Liver (tissue), 9 donors: ENCODE data around the gene PRSS3. TPM values are rescaled to one million over a fixed set of nuclear protein-coding genes. Genes with fewer than 3 reads are reported as not detected.

Experiments used
- DNase-seq: peaks from one replicate; pipeline ENCODE4 v3.0.0-alpha.2; 2017; ENCODE audit warnings: low spot score
- H3K27ac ChIP-seq, 2 donors: one replicate each; pipeline ENCODE4 v1.7.0; 2013; ENCODE audit warnings: inconsistent platforms in 2 of 2, low read length in 2 of 2, control low read depth in 1 of 2, low read depth in 1 of 2, mild to moderate bottlenecking in 1 of 2
- H3K27me3 ChIP-seq, 4 donors: one replicate each; pipeline versions ENCODE4 v1.6.1 to v1.7.0; 2013; ENCODE audit warnings: low read length in 3 of 4, inconsistent platforms in 1 of 4, mild to moderate bottlenecking in 1 of 4, moderate library complexity in 1 of 4; ENCODE audit not compliant: control insufficient read depth in 4 of 4, insufficient read depth in 4 of 4
- H3K36me3 ChIP-seq, 4 donors: one replicate each; pipeline versions ENCODE4 v1.6.1 to v1.7.0; 2013; ENCODE audit warnings: low read length in 3 of 4, mild to moderate bottlenecking in 3 of 4, low read depth in 1 of 4, moderate library complexity in 1 of 4; ENCODE audit not compliant: control insufficient read depth in 4 of 4, insufficient read depth in 3 of 4
- H3K4me1 ChIP-seq, 4 donors: one replicate each; pipeline versions ENCODE4 v1.6.1 to v1.7.0; 2013; ENCODE audit warnings: low read length in 3 of 4, mild to moderate bottlenecking in 3 of 4, moderate library complexity in 1 of 4; ENCODE audit not compliant: control insufficient read depth in 4 of 4, insufficient read depth in 4 of 4
- H3K4me3 ChIP-seq, 3 donors: one replicate each; pipeline versions ENCODE4 v1.6.1 to v1.7.0; 2013; ENCODE audit warnings: low read length in 3 of 3, control low read depth in 1 of 3, low read depth in 1 of 3, mild to moderate bottlenecking in 1 of 3
- H3K9ac ChIP-seq, 2 donors: one replicate each; pipeline ENCODE4 v1.7.0; 2013; ENCODE audit warnings: low read length in 2 of 2, mild to moderate bottlenecking in 2 of 2, moderate library complexity in 2 of 2, control low read depth in 1 of 2, low read depth in 1 of 2
- H3K9me3 ChIP-seq, 4 donors: one replicate each; pipeline versions ENCODE4 v1.6.1 to v1.7.0; 2013; ENCODE audit warnings: low read length in 3 of 4; ENCODE audit not compliant: control insufficient read depth in 4 of 4
- ATF3 ChIP-seq: IDR thresholded peaks from 2 replicates; pipeline ENCODE4 v1.6.1; 2016; ENCODE audit warnings: antibody characterized with exemption
- CTCF ChIP-seq: fragments of 150-350 bp; IDR thresholded peaks from 2 replicates; pipeline ENCODE4 v1.5.1; 2017; ENCODE audit warnings: improper control_type of control experiment, low read depth, low read length; ENCODE audit not compliant: missing input control
- EGR1 ChIP-seq, 2 donors: IDR thresholded peaks; 2 replicates each; pipeline ENCODE4 v1.6.1; 2016 to 2018; ENCODE audit warnings: antibody characterized with exemption in 2 of 2, low read depth in 2 of 2
- FOXA1 ChIP-seq: IDR thresholded peaks from 2 replicates; pipeline ENCODE4 v1.6.1; 2016; ENCODE audit warnings: antibody characterized with exemption
- FOXA2 ChIP-seq: IDR thresholded peaks from 2 replicates; pipeline ENCODE4 v1.6.1; 2016; ENCODE audit warnings: antibody characterized with exemption
- GABPA ChIP-seq, 2 donors: IDR thresholded peaks in 1 of 2; conservative IDR thresholded peaks in 1 of 2; 2 replicates each; pipeline ENCODE4 v1.6.1; 2016; ENCODE audit warnings: antibody characterized with exemption in 2 of 2, mild to moderate bottlenecking in 1 of 2, moderate library complexity in 1 of 2
- HNF4A ChIP-seq, 2 donors: conservative IDR thresholded peaks; 2 replicates each; pipeline ENCODE4 v1.6.1; 2016; ENCODE audit warnings: antibody characterized with exemption in 2 of 2, mild to moderate bottlenecking in 2 of 2
- HNF4G ChIP-seq: IDR thresholded peaks from 2 replicates; pipeline ENCODE4 v1.6.1; 2016; ENCODE audit warnings: antibody characterized with exemption
- JUND ChIP-seq, 2 donors: IDR thresholded peaks; 2 replicates each; pipeline ENCODE4 v1.6.1; 2016; ENCODE audit warnings: antibody characterized with exemption in 2 of 2
- MAX ChIP-seq: IDR thresholded peaks from 2 replicates; pipeline ENCODE4 v1.6.1; 2016; ENCODE audit warnings: antibody characterized with exemption
- NR2F2 ChIP-seq: IDR thresholded peaks from 2 replicates; pipeline ENCODE4 v1.6.1; 2016; ENCODE audit warnings: antibody characterized with exemption
- RAD21 ChIP-seq, 2 donors: IDR thresholded peaks; 2 replicates each; pipeline ENCODE4 v1.6.1; 2016; ENCODE audit warnings: antibody characterized with exemption in 2 of 2, mild to moderate bottlenecking in 2 of 2
- REST ChIP-seq: IDR thresholded peaks from 2 replicates; pipeline ENCODE4 v1.6.1; 2016; ENCODE audit warnings: antibody characterized with exemption, mild to moderate bottlenecking
- RXRA ChIP-seq, 2 donors: IDR thresholded peaks; 2 replicates each; pipeline ENCODE4 v1.6.1; 2017 to 2018; ENCODE audit warnings: antibody characterized with exemption in 2 of 2, mild to moderate bottlenecking in 1 of 2
- SP1 ChIP-seq: IDR thresholded peaks from 2 replicates; pipeline ENCODE4 v1.6.1; 2018; ENCODE audit warnings: antibody characterized with exemption, mild to moderate bottlenecking
- TAF1 ChIP-seq: conservative IDR thresholded peaks from 2 replicates; pipeline ENCODE4 v1.6.1; 2016; ENCODE audit warnings: antibody characterized with exemption, mild to moderate bottlenecking
- YY1 ChIP-seq: IDR thresholded peaks from 2 replicates; pipeline ENCODE4 v1.6.1; 2016; ENCODE audit warnings: antibody characterized with exemption, mild to moderate bottlenecking
- ZBTB33 ChIP-seq: IDR thresholded peaks from 2 replicates; pipeline ENCODE4 v1.6.1; 2016; ENCODE audit warnings: antibody characterized with exemption
- WGBS: extraction: QIAGEN DNeasy Blood & Tissue Kit; methylation state at CpG from one replicate; pipeline ENCODE4 v1.1.7; 2013; 5-methylcytosine and 5-hydroxymethylcytosine counted together
- polyA plus RNA-seq, 2 donors: library from polyadenylated mRNA; stranded (reverse) in 1 of 2; unstranded in 1 of 2; fragments of 200-250 nt in 1 of 2; fragments of >200 nt in 1 of 2; fragmentation: Nextera tagmentation in 1 of 2; extraction: Ambion mirVana in 1 of 2; gene quantifications; one replicate each; pipeline versions ENCODE4 v1.2.1 to v1.2.3, GENCODE V29; 2013 to 2015
- total RNA-seq, 2 donors: library from RNA; depleted of rRNA; stranded (reverse); fragments of >200 nt; gene quantifications; one replicate each; pipeline ENCODE4 v1.2.3, GENCODE V29; 2014
- donor health status: healthy.
- donor health status: healthy.
- donor health status: healthy.
- donor health status: healthy.
- donor health status: healthy.

Gene PRSS3
- total and polyA plus RNA-seq, 4 donors = 0.25 to 8.7 (median 3.0) TPM

- Histone ChIP-seq H3K36me3 (no peaks in the 10 kb centered on the region), H3K4me1 (peaks cover 0 to 2% (median 0%) of the 10 kb centered on the region in 4 donors), H3K9ac (no peak overlapping the region), H3K4me3 (no peak overlapping the region), H3K9me3 (no peaks in the 10 kb centered on the region), H3K27ac (no peak overlapping the region), H3K27me3 (no peaks in the 10 kb centered on the region)
- 17% methylated on average over 6 of the region's 6 CpGs for WGBS
- DNase-seq = peak; percentile 45
- peak; percentile 73 for TF ChIP-seq YY1
- no peak for TF ChIP-seq EGR1 (IDR thresholded peaks at IDR 0.05; ENCODE audit: low read depth in 2 of 2)
- peak; percentile 71 for TF ChIP-seq CTCF
- TF ChIP-seq MAX = no peak
- peak; percentile 85 to 91 for TF ChIP-seq RAD21 (IDR thresholded peaks at IDR 0.05)
Observed at GRCh38 chr9:33778700-33779351, 16.5 kb upstream of the PRSS3 start.

GRCh38 chr9:33780276-33780675 is 15.1 kb upstream of the PRSS3 start:
- no peaks in the 10 kb centered on the region for H3K9me3 ChIP-seq
- H3K36me3 ChIP-seq = no peaks in the 10 kb centered on the region
- no peak overlapping the region for H3K27ac ChIP-seq
- peaks cover 0 to 2% (median 0%) of the 10 kb centered on the region in 4 donors for H3K4me1 ChIP-seq
- no peak for TF ChIP-seq GABPA (IDR thresholded peaks at IDR 0.05 in 1 of 2, conservative IDR thresholded peaks at IDR 0.05 in 1 of 2)
- TF ChIP-seq RAD21 (IDR thresholded peaks at IDR 0.05) = no peak
- TF ChIP-seq TAF1 = no peak
- TF ChIP-seq FOXA1 = no peak
- no peak for TF ChIP-seq EGR1 (IDR thresholded peaks at IDR 0.05; ENCODE audit: low read depth in 2 of 2)
- no peak for TF ChIP-seq CTCF
- no peak for TF ChIP-seq REST
- TF ChIP-seq NR2F2 = no peak
- no peak for TF ChIP-seq RXRA (IDR thresholded peaks at IDR 0.05)
- TF ChIP-seq JUND (IDR thresholded peaks at IDR 0.05) = no peak
- no peak for TF ChIP-seq YY1
- no peak for TF ChIP-seq FOXA2
- no peak for TF ChIP-seq ZBTB33
- no peak for TF ChIP-seq SP1
- no peak for TF ChIP-seq HNF4A (conservative IDR thresholded peaks at IDR 0.05)
- TF ChIP-seq MAX = no peak
- no peak for TF ChIP-seq ATF3
- TF ChIP-seq HNF4G = no peak
- no peak overlapping the region for H3K4me3 ChIP-seq
- no peak for DNase-seq
- H3K27me3 ChIP-seq = no peaks in the 10 kb centered on the region
- no peak overlapping the region for H3K9ac ChIP-seq
